GM18511 (cell line): Measurements from ENCODE around the gene VIT.

Experiments
- ATAC-seq: cut with Tn5 transposase; IDR thresholded peaks from one replicate; pipeline ENCODE4 v1.9.1; 2021; ENCODE audit warnings: mild to moderate bottlenecking, moderate library complexity; ENCODE audit not compliant: unreplicated experiment

VIT gene

DNA sequence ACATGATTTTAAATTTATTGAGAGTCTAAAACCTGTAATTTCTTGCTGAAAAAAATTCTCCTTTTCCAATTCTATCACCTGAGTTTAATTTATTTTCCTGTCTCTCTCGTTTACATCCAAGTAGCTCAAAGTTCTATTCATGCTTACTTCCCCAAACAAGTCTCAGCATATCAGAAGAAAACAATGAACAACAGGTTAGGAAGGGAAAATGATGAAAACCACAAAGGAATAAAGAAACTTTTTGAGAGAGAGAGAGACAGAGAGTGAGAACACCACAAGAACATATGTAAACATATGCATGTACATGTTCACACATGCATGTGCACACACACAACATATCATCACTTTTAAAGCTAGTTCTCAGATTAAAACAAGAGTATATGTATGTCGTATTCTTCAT lies 157.7 kb downstream of the VIT start:
- ATAC-seq, result no peak

- no peak for ATAC-seq
Observed at GRCh38 chr2:36855429-36855828, 158.9 kb downstream of the VIT start.

DNA sequence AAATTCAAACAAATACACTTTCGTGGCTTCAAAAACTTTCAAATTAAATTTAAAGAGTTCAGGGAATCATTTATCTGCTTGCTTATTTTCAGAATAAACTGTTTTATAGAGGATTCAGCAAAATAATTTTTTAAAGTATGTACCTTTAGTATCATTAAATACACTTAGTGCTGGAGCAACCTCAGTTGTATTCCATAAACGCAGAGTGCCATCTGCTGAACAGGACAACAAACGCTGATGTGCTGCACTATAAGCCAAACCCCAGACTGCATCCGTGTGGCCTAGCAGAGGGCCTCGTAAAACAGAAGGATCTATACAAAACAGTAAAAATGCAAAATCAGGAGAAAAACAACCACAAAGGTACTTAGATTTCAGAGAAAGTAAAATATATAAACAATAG lies 161.2 kb downstream of the VIT start:
- ATAC-seq, result no peak

- ATAC-seq, result peak; percentile 77
Observed at GRCh38 chr2:36858551-36859365, 162.3 kb downstream of the VIT start.

GRCh38 chr2:36859366-36859792 lies 162.9 kb downstream of the VIT start:
- ATAC-seq, result peak; percentile 9

GRCh38 chr2:36861896-36862295 lies 165.4 kb downstream of the VIT start:
- no peak for ATAC-seq
